Astrocyte (in vitro differentiated cells and primary cell): ENCODE results near the gene SP3. TPM values are rescaled to one million over a fixed set of nuclear protein-coding genes. Genes with fewer than 3 reads are reported as not detected.
A peak's percentile ranks its signal among the peaks of the same experiment; 100 is the strongest.

Experiments
- DNase-seq: peaks from one replicate; pipeline ENCODE4 v3.0.0-alpha.2; 2010; ENCODE audit warnings: low read depth
- FAIRE-seq: peaks from 2 replicates; lab custom pipeline; 2011; peaks lifted over from hg19 to GRCh38; lab: Jason Lieb, UNC
- H2AFZ ChIP-seq: 2 replicates; pipeline ENCODE4 v1.6.0; 2012; ENCODE audit warnings: low read depth, low read length, inconsistent platforms
- H3K27ac ChIP-seq: 2 replicates; pipeline ENCODE4 v1.5.1; 2011; ENCODE audit warnings: low read depth, low read length, inconsistent platforms
- H3K27me3 ChIP-seq: 2 replicates; pipeline ENCODE4 v1.6.0; 2011; ENCODE audit warnings: low read length, inconsistent platforms; ENCODE audit not compliant: insufficient read depth
- H3K36me3 ChIP-seq: 2 replicates; pipeline ENCODE4 v1.5.1; 2011; ENCODE audit warnings: low read length, inconsistent platforms; ENCODE audit not compliant: insufficient read depth
- H3K4me1 ChIP-seq: 2 replicates; pipeline ENCODE4 v1.5.1; 2011; ENCODE audit warnings: low read length, inconsistent platforms; ENCODE audit not compliant: insufficient read depth
- H3K4me2 ChIP-seq: 2 replicates; pipeline ENCODE4 v1.6.0; 2012; ENCODE audit warnings: low read length, inconsistent platforms
- H3K4me3 ChIP-seq: 2 replicates; pipeline ENCODE4 v1.5.1; 2011; ENCODE audit warnings: low read depth, mild to moderate bottlenecking, low read length, inconsistent platforms; ENCODE audit not compliant: insufficient read depth
- H3K79me2 ChIP-seq: 2 replicates; pipeline ENCODE4 v1.6.0; 2012; ENCODE audit warnings: mild to moderate bottlenecking, low read length, inconsistent platforms; ENCODE audit not compliant: insufficient read depth
- H3K9ac ChIP-seq: 2 replicates; pipeline ENCODE4 v1.6.0; 2012; ENCODE audit warnings: mild to moderate bottlenecking, low read length, inconsistent platforms
- H3K9me3 ChIP-seq: 2 replicates; pipeline ENCODE4 v1.5.1; 2012; ENCODE audit warnings: low read depth, mild to moderate bottlenecking, low read length, inconsistent platforms; ENCODE audit not compliant: insufficient read depth
- H4K20me1 ChIP-seq: 2 replicates; pipeline ENCODE4 v1.6.0; 2012; ENCODE audit warnings: low read length, inconsistent platforms; ENCODE audit not compliant: insufficient read depth
- H3K27ac Mint-ChIP-seq: one replicate; pipeline ENCODE4 v1.8.0; 2021; ENCODE audit warnings: mild to moderate bottlenecking, mixed read lengths; ENCODE audit not compliant: unreplicated experiment
- H3K27me3 Mint-ChIP-seq: one replicate; pipeline ENCODE4 v1.8.0; 2021; ENCODE audit warnings: low read depth, mixed read lengths; ENCODE audit not compliant: unreplicated experiment
- H3K36me3 Mint-ChIP-seq: one replicate; pipeline ENCODE4 v1.8.0; 2021; ENCODE audit warnings: low read depth, mixed read lengths; ENCODE audit not compliant: unreplicated experiment
- H3K4me1 Mint-ChIP-seq: one replicate; pipeline ENCODE4 v1.8.0; 2021; ENCODE audit warnings: low read depth, mixed read lengths; ENCODE audit not compliant: unreplicated experiment
- H3K4me3 Mint-ChIP-seq: one replicate; pipeline ENCODE4 v1.8.0; 2021; ENCODE audit warnings: mild to moderate bottlenecking, moderate library complexity, mixed read lengths; ENCODE audit not compliant: unreplicated experiment
- H3K9me3 Mint-ChIP-seq: one replicate; pipeline ENCODE4 v1.8.0; 2021; ENCODE audit warnings: mild to moderate bottlenecking, mixed read lengths; ENCODE audit not compliant: unreplicated experiment
- EZH2 ChIP-seq: IDR thresholded peaks from 2 replicates; pipeline ENCODE4 v1.6.1; 2012; ENCODE audit warnings: mild to moderate bottlenecking, low read length, inconsistent platforms; ENCODE audit not compliant: insufficient read depth
- total RNA-seq: library from RNA; stranded (reverse); gene quantifications from 2 replicates; pipeline ENCODE4 v1.2.1, GENCODE V29; 2021
- TF ChIP-seq, protein P1 (sequence below): IDR thresholded peaks from 2 replicates; pipeline ENCODE4 v1.5.1; 2011; ENCODE audit warnings: low read depth, mild to moderate bottlenecking, inconsistent platforms, low read length, moderate library complexity; ENCODE audit not compliant: insufficient read depth

SP3 gene
- total RNA-seq, 1 donor from 2014 or later = 59.6 TPM

DNA sequence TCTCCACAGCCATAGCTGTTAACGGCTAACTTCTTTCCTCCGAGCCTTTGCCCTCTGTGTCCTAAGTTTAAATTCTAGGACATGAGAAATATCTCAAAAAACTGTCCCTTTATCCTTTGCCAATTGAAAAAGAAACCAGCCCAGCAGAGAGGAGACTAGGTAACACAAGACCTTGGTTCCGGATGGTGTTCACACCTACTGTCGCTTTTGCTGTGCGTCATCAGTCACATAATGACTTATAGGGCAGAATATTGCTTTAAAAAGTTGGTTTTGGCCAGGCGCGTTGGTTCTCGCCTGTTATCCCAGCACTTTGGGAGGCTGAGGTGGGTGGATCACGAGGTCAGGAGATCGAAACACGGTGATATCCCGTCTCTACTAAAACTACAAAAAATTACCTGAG, 66.2 kb downstream of the SP3 start:
- TF ChIP-seq EZH2 = no peak
- TF ChIP-seq, protein P1, sequence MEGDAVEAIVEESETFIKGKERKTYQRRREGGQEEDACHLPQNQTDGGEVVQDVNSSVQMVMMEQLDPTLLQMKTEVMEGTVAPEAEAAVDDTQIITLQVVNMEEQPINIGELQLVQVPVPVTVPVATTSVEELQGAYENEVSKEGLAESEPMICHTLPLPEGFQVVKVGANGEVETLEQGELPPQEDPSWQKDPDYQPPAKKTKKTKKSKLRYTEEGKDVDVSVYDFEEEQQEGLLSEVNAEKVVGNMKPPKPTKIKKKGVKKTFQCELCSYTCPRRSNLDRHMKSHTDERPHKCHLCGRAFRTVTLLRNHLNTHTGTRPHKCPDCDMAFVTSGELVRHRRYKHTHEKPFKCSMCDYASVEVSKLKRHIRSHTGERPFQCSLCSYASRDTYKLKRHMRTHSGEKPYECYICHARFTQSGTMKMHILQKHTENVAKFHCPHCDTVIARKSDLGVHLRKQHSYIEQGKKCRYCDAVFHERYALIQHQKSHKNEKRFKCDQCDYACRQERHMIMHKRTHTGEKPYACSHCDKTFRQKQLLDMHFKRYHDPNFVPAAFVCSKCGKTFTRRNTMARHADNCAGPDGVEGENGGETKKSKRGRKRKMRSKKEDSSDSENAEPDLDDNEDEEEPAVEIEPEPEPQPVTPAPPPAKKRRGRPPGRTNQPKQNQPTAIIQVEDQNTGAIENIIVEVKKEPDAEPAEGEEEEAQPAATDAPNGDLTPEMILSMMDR = no peak
- no peaks in the 10 kb centered on the region for H4K20me1 ChIP-seq
- H3K36me3 Mint-ChIP-seq = peaks cover 6% of the 10 kb centered on the region
- no peaks in the 10 kb centered on the region for H3K79me2 ChIP-seq
- no peaks in the 10 kb centered on the region for H3K27me3 Mint-ChIP-seq
- FAIRE-seq (no peak), DNase-seq (no peak)
- H3K9ac ChIP-seq = no peak overlapping the region
- H3K4me3 ChIP-seq = no peak overlapping the region
- peaks cover 3% of the 10 kb centered on the region for H3K9me3 Mint-ChIP-seq
- H3K4me3 Mint-ChIP-seq = no peak overlapping the region
- no peaks in the 10 kb centered on the region for H3K36me3 ChIP-seq
- H3K4me2 ChIP-seq = no peak overlapping the region
- no peak overlapping the region for H2AFZ ChIP-seq
- no peaks in the 10 kb centered on the region for H3K9me3 ChIP-seq
- peaks cover 6% of the 10 kb centered on the region for H3K4me1 ChIP-seq
- H3K27ac Mint-ChIP-seq = no peak overlapping the region
- H3K27me3 ChIP-seq = no peaks in the 10 kb centered on the region
- H3K27ac ChIP-seq = no peak overlapping the region
- no peaks in the 10 kb centered on the region for H3K4me1 Mint-ChIP-seq

DNA sequence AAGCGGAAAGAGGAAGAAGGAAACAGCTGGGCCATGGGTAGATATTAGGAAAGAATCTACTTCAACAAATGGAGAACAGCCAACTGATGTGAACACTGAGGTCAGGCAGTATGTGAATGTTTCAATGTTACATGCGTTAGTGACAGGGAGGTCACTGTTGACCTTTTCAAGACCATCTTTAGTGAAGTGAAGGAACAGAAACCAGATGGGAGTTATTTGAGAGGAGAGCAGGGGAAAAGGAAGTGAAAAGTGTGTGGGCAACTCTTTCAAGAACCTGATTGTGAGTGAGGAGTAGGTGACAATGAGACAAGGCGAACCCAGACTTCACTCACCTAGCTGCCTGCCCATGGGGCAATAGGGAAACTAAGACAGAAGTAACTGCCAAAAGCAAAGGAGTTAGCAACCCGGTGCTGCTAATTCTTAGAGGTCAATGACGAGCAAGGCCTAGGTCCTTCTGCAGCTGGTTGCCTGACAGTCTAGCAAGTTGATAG, 67.0 kb downstream of the SP3 start:
- no peaks in the 10 kb centered on the region for H3K79me2 ChIP-seq
- H3K27me3 Mint-ChIP-seq = no peaks in the 10 kb centered on the region
- H3K4me1 ChIP-seq = no peaks in the 10 kb centered on the region
- no peak overlapping the region for H2AFZ ChIP-seq
- H3K9me3 Mint-ChIP-seq = peaks cover 3% of the 10 kb centered on the region
- FAIRE-seq (no peak), DNase-seq (no peak)
- TF ChIP-seq, protein P1 = no peak
- no peak for TF ChIP-seq EZH2
- H3K27ac ChIP-seq = no peak overlapping the region
- H3K27me3 ChIP-seq = no peaks in the 10 kb centered on the region
- H3K4me3 ChIP-seq = no peak overlapping the region
- H4K20me1 ChIP-seq = no peaks in the 10 kb centered on the region
- H3K36me3 ChIP-seq = no peaks in the 10 kb centered on the region
- H3K27ac Mint-ChIP-seq = no peak overlapping the region
- peaks cover 3% of the 10 kb centered on the region for H3K36me3 Mint-ChIP-seq
- H3K4me1 Mint-ChIP-seq = no peaks in the 10 kb centered on the region
- no peak overlapping the region for H3K4me2 ChIP-seq
- no peaks in the 10 kb centered on the region for H3K9me3 ChIP-seq
- H3K4me3 Mint-ChIP-seq = no peak overlapping the region
- no peak overlapping the region for H3K9ac ChIP-seq

DNA sequence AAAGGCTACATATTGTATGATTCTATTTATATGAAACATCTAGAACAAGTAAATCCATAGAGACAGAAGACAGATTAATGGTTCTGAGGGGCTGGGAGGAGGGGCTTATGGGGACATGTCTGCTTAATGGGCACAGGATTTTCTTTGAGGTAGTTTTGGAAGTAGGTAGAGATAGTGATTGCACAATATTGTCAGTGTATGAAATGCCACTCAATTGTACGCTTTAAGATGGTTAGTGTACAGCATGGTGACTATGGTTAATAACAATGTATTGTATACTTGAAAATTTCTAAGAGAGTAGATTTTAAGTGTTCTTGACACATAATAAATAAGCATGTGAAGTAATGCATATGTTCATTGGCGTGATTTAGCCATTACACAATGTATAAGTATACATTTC, 68.4 kb downstream of the SP3 start:
- Mint-ChIP-seq H3K9me3 (peaks cover 5% of the 10 kb centered on the region), H3K36me3 (peaks cover 3% of the 10 kb centered on the region), H3K27ac (peak overlapping the region; percentile 38), H3K27me3 (no peaks in the 10 kb centered on the region), H3K4me3 (no peak overlapping the region), H3K4me1 (no peaks in the 10 kb centered on the region)
- DNase-seq (no peak), FAIRE-seq (no peak)
- H3K9me3 ChIP-seq = no peaks in the 10 kb centered on the region
- TF ChIP-seq, protein P1 = no peak
- TF ChIP-seq EZH2 = no peak
- H3K27me3 ChIP-seq = no peaks in the 10 kb centered on the region
- H3K9ac ChIP-seq = no peak overlapping the region
- no peak overlapping the region for H3K4me3 ChIP-seq
- no peaks in the 10 kb centered on the region for H3K36me3 ChIP-seq
- H4K20me1 ChIP-seq = no peaks in the 10 kb centered on the region
- H3K79me2 ChIP-seq = no peaks in the 10 kb centered on the region
- no peaks in the 10 kb centered on the region for H3K4me1 ChIP-seq
- H2AFZ ChIP-seq = no peak overlapping the region
- no peak overlapping the region for H3K4me2 ChIP-seq
- no peak overlapping the region for H3K27ac ChIP-seq
